Neural cell (in vitro differentiated cells): ENCODE results near the gene CR1. TPM values are rescaled to one million over a fixed set of nuclear protein-coding genes. Genes with fewer than 3 reads are reported as not detected.

ENCODE experiments used
- H2AFZ ChIP-seq: fragments of 200-600, 300-800 bp; sonication (generic), shearing (Covaris generic); 2 replicates; pipeline ENCODE4 v1.6.0; 2014; ENCODE audit warnings: low read depth, mild to moderate bottlenecking, antibody characterized with exemption, low read length, moderate library complexity
- H3F3A ChIP-seq: fragments of 200-600 bp; shearing (Covaris generic); 2 replicates; pipeline ENCODE4 v1.6.1; 2016; ENCODE audit warnings: mild to moderate bottlenecking, moderate library complexity, mixed read lengths, antibody characterized with exemption, low read length; ENCODE audit not compliant: insufficient read depth, poor library complexity, severe bottlenecking
- H3K27ac ChIP-seq: fragments of 200-600, 300-800 bp; sonication (generic), shearing (Covaris generic); 2 replicates; pipeline ENCODE4 v1.5.1; 2014; ENCODE audit warnings: mild to moderate bottlenecking, low read length, moderate library complexity
- H3K27me3 ChIP-seq: fragments of 300-800, 200-600 bp; sonication (generic), shearing (Covaris generic); 2 replicates; pipeline ENCODE4 v1.6.0; 2014; ENCODE audit warnings: mild to moderate bottlenecking, low read depth, low read length, moderate library complexity; ENCODE audit not compliant: insufficient read depth
- H3K36me3 ChIP-seq: fragments of 300-800, 200-600 bp; sonication (generic), shearing (Covaris generic); 2 replicates; pipeline ENCODE4 v1.5.1; 2014; ENCODE audit warnings: mild to moderate bottlenecking, antibody characterized with exemption, low read length, moderate library complexity; ENCODE audit not compliant: insufficient read depth
- H3K4me2 ChIP-seq: fragments of 300-800, 200-600 bp; sonication (generic), shearing (Covaris generic); 2 replicates; pipeline ENCODE4 v1.6.0; 2014; ENCODE audit warnings: mild to moderate bottlenecking, low read length
- H3K4me3 ChIP-seq: fragments of 300-800, 200-600 bp; sonication (generic), shearing (Covaris generic); 2 replicates; pipeline ENCODE4 v1.5.1; 2014; ENCODE audit warnings: mild to moderate bottlenecking, low read length, moderate library complexity
- H3K79me2 ChIP-seq: fragments of 200-600 bp; shearing (Covaris generic); replicated peaks from 2 replicates; pipeline ENCODE4 v1.6.0; 2014; ENCODE audit warnings: mild to moderate bottlenecking, low read length, moderate library complexity; ENCODE audit not compliant: insufficient read depth
- H3K9ac ChIP-seq: fragments of 300-800, 200-600 bp; sonication (generic), shearing (Covaris generic); 2 replicates; pipeline ENCODE4 v1.6.1; 2016; ENCODE audit warnings: mild to moderate bottlenecking, low read length, mixed read lengths
- H3K9me2 ChIP-seq: fragments of 200-600 bp; shearing (Covaris generic); 2 replicates; pipeline ENCODE4 v1.6.1; 2016; ENCODE audit warnings: mild to moderate bottlenecking, low read length, mixed read lengths; ENCODE audit not compliant: insufficient read depth
- H3K9me3 ChIP-seq: fragments of 200-600, 300-800 bp; sonication (generic), shearing (Covaris generic); 2 replicates; pipeline ENCODE4 v1.6.1; 2016; ENCODE audit warnings: mild to moderate bottlenecking, mixed run types, low read length, moderate library complexity, mixed read lengths
- H4K20me1 ChIP-seq: fragments of 200-600 bp; shearing (Covaris generic); 2 replicates; pipeline ENCODE4 v1.6.1; 2016; ENCODE audit warnings: mild to moderate bottlenecking, mixed run types; ENCODE audit not compliant: insufficient read depth
- CTCF ChIP-seq: fragments of 450-650 bp; IDR thresholded peaks from 2 replicates; pipeline ENCODE4 v1.5.1; 2014; ENCODE audit warnings: antibody characterized with exemption, mild to moderate bottlenecking, moderate library complexity; ENCODE audit not compliant: poor library complexity, severe bottlenecking
- EP300 ChIP-seq: fragments of 450-650 bp; conservative IDR thresholded peaks from 2 replicates; pipeline ENCODE4 v1.6.1; 2014; ENCODE audit warnings: antibody characterized with exemption, mild to moderate bottlenecking, moderate library complexity; ENCODE audit not compliant: poor library complexity, severe bottlenecking
- EZH2 ChIP-seq: fragments of 200-600, 300-800 bp; shearing (Covaris generic), sonication (generic); IDR thresholded peaks from 2 replicates; pipeline ENCODE4 v1.6.1; 2014; ENCODE audit warnings: antibody characterized with exemption, low read length, borderline replicate concordance, mild to moderate bottlenecking; ENCODE audit not compliant: insufficient read depth, poor library complexity, severe bottlenecking
- MXI1 ChIP-seq: fragments of 450-650 bp; conservative IDR thresholded peaks from 2 replicates; pipeline ENCODE4 v1.6.1; 2014; ENCODE audit warnings: antibody characterized with exemption, mild to moderate bottlenecking; ENCODE audit not compliant: poor library complexity, severe bottlenecking
- POLR2AphosphoS5 ChIP-seq: IDR thresholded peaks from 2 replicates; pipeline ENCODE4 v1.6.1; 2012
- RAD21 ChIP-seq: fragments of 450-650 bp; conservative IDR thresholded peaks from 2 replicates; pipeline ENCODE4 v1.6.1; 2014; ENCODE audit warnings: antibody characterized with exemption, mild to moderate bottlenecking, moderate library complexity
- REST ChIP-seq: IDR thresholded peaks from 2 replicates; pipeline ENCODE4 v1.6.1; 2012; ENCODE audit warnings: borderline replicate concordance
- SMC3 ChIP-seq: fragments of 450-650 bp; conservative IDR thresholded peaks from 2 replicates; pipeline ENCODE4 v1.6.1; 2014; ENCODE audit warnings: antibody characterized with exemption, mild to moderate bottlenecking, moderate library complexity; ENCODE audit not compliant: poor library complexity
- TAF1 ChIP-seq: IDR thresholded peaks from 2 replicates; pipeline ENCODE4 v1.6.1; 2012; ENCODE audit warnings: low read depth
- polyA plus RNA-seq: library from polyadenylated mRNA; depleted of rRNA; stranded (reverse); fragments of >200 nt; gene quantifications from 2 replicates; pipeline ENCODE4 v1.2.3, GENCODE V29; 2014

Gene CR1
- polyA plus RNA-seq, 1 donor from 2014 or later: not detected

- Histone ChIP-seq H3K4me2 (no peak overlapping the region), H3F3A (no peaks in the 10 kb centered on the region), H3K4me3 (no peak overlapping the region), H3K36me3 (no peaks in the 10 kb centered on the region), H2AFZ (no peak overlapping the region), H3K27me3 (no peaks in the 10 kb centered on the region), H4K20me1 (no peaks in the 10 kb centered on the region), H3K9me3 (no peaks in the 10 kb centered on the region), H3K9ac (no peak overlapping the region), H3K9me2 (no peaks in the 10 kb centered on the region), H3K79me2 (no peaks in the 10 kb centered on the region), H3K27ac (no peak overlapping the region)
- TF ChIP-seq EZH2: no peak
- no peak for TF ChIP-seq EP300
- no peak for TF ChIP-seq RAD21
- no peak for TF ChIP-seq CTCF
- no peak for TF ChIP-seq TAF1
- no peak for TF ChIP-seq SMC3
- TF ChIP-seq POLR2AphosphoS5: no peak
- TF ChIP-seq MXI1: no peak
- TF ChIP-seq REST: no peak
Measured at GRCh38 chr1:207627496-207627895, 131.5 kb downstream of the CR1 start.

- TF ChIP-seq CTCF (no peak), REST (no peak), MXI1 (no peak), SMC3 (no peak), EP300 (no peak), EZH2 (no peak), RAD21 (no peak), POLR2AphosphoS5 (no peak), TAF1 (no peak)
- Histone ChIP-seq H2AFZ (no peak overlapping the region), H3K9ac (no peak overlapping the region), H3K27me3 (no peaks in the 10 kb centered on the region), H3K27ac (no peak overlapping the region), H3K36me3 (no peaks in the 10 kb centered on the region), H3K9me2 (no peaks in the 10 kb centered on the region), H4K20me1 (no peaks in the 10 kb centered on the region), H3K4me2 (no peak overlapping the region), H3K9me3 (no peaks in the 10 kb centered on the region), H3K4me3 (no peak overlapping the region), H3K79me2 (no peaks in the 10 kb centered on the region), H3F3A (no peaks in the 10 kb centered on the region)
Measured at GRCh38 chr1:207628776-207629175, 132.8 kb downstream of the CR1 start.
